DND-41 (cell line): ENCODE data around the gene HLA-E.
A peak's percentile ranks its signal among the peaks of the same experiment; 100 is the strongest.

Source experiments
- CTCF ChIP-seq: IDR thresholded peaks from 2 replicates; pipeline ENCODE4 v1.5.1; 2012; ENCODE audit warnings: borderline replicate concordance, low read length, moderate library complexity, mild to moderate bottlenecking; ENCODE audit not compliant: poor library complexity, severe bottlenecking; ENCODE audit errors: extremely low read depth
- EZH2 ChIP-seq: IDR thresholded peaks from 3 replicates; pipeline ENCODE4 v1.6.1; 2012; ENCODE audit warnings: borderline replicate concordance, low read depth, mild to moderate bottlenecking, moderate library complexity, low read length, inconsistent platforms; ENCODE audit not compliant: severe bottlenecking

DNA sequence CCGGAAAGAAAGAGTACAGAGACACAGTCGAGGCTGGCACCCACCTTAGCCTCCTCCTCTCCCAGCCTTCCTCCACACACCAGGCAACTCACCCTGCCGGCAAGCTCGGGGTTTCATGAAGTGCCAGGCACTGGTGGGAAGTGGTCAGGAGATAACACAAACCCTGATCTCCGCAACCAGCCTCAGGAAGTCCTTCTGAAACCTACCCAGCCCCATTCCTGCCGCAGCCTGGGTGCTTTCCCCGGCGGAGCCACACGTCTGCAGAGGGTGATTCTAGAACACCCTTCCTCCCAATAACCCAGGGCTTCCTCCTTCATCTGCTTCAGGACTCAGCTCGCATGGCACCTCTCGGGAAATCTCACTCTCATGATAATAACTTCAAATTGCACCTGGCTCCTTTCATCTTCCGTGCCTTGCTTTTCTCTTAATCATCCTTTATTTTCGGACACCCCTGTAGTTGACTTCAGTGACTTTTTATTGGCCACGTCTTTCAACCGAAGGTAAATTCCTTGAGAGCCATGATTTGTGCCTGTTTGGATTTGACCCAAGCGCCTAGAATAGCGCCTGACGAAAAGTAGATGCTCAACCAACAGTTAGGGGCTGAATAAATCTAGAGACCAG, 8.7 kb upstream of the HLA-E start:
- TF ChIP-seq CTCF (no peak), EZH2 (peak; percentile 17)
